ENCODE data around the gene PPP3CA.

The PPP3CA gene

GRCh38 chr4:101049549-101050001 lies 297.8 kb downstream of the PPP3CA start:
- DNase-seq (ENCODE audit: low read depth): no peak

GRCh38 chr4:101044766-101045165 lies 302.6 kb downstream of the PPP3CA start:
- DNase-seq (ENCODE audit: low read depth): no peak

- no peak for DNase-seq (ENCODE audit: low read depth)
Observed at GRCh38 chr4:101042847-101043246, 304.5 kb downstream of the PPP3CA start.

- DNase-seq (ENCODE audit: low read depth): no peak
Observed at GRCh38 chr4:101040776-101041175, 306.6 kb downstream of the PPP3CA start.

DNA sequence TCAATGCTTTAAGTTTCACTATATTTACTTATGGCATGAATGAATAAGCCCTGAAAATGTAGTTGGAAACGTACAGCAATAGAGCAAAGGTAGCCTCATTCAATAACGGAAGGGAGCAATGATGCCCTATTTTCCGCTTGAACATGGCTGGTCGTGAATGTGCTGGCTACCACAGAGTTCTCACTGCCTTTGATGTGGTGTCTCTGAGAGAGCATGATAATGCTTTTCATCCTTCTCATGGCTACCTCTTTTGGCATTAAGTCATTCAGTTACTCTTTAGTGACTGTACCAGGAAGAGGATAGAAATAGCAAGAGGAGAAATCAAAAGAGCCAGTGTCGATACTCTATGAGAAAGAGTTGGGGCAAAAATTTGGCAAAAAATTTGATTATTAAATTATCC lies 308.0 kb downstream of the PPP3CA start:
- no peak for DNase-seq (ENCODE audit: low read depth)

DNA sequence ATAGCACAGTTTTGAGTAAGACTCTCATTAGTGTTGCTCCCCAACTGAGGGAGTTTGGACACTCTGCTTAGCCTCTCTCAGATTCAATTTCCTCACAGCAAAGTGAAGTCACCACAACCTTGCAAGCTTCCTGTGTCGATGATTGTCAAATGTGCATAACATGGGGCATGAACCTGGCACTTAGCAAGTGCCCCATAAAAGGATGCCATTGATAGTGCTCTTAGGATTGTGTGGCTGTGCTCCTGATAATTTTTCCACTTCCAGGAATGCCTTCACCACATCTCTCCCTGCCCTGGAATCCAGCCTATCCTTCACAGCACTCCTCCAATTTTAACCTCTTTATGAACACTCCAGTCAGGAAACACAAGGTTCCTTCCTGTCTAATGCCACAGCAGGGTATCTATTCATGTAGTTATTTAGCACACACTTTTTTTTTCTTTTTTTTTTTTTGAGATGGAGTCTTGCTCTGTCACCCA lies 309.4 kb downstream of the PPP3CA start:
- DNase-seq (ENCODE audit: low read depth): no peak

DNA sequence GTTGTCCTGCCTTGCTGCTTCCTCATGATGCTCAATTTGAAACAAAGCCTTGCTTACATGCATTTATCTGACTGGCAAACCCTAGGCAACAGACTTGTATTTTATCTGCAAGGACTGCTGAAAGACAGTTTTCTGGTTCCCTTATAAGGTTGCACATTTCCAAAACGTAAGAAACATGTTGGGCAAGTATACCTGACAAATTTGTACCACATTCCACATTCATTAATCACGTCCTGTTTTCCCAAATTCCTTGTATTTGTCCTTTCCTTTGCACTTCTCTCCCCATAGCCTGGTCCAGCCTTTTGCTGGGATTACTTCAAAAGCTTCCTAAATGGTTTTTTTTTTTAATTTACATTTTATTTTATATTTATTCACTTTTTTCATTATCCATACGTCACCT lies 310.1 kb downstream of the PPP3CA start:
- DNase-seq (ENCODE audit: low read depth): no peak

DNA sequence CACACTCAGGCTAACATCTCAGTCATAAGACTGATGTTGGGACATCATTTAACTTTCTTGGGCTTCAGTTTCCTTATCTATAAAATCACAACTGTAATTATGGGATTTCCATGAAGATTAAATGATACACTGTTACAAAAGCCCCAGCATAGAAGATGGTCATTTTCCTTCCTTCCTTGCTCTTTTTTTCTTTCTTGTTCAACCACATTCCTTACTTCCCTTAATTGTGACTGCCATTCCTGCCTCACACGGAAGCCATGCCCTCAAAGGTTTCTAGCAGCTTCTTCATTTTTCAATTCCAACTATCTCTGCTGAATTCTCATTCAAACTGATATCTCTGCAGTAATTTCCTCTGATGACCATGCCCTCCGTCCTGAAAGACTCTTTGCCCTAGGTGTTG lies 311.8 kb downstream of the PPP3CA start:
- no peak for DNase-seq (ENCODE audit: low read depth)

- no peak for DNase-seq (ENCODE audit: low read depth)
Observed at GRCh38 chr4:101033986-101034385, 313.3 kb downstream of the PPP3CA start.

- DNase-seq (ENCODE audit: low read depth): no peak
Observed at GRCh38 chr4:101032541-101032940, 314.8 kb downstream of the PPP3CA start.

DNA sequence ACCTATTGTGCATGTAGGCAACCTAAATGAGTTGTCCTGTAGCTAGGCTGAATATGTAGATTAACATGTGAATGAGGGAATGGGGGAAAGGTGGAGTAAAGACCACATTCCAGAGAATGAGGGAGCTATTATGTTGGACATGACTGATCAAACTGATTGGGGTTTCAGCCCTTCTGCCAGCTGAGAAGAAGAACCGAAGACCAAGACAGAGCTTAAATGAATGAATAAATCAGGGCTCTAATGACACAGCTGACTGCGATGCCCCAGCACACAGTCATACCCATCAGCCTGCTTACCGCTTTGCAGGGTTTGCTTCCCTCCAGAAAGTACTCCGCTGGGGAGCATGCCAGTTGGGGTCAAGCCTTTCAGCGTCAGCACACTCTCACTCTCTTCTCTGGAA lies 315.4 kb downstream of the PPP3CA start:
- no peak for DNase-seq (ENCODE audit: low read depth)

GRCh38 chr4:101028886-101029285 lies 318.4 kb downstream of the PPP3CA start:
- DNase-seq (ENCODE audit: low read depth): no peak

DNA sequence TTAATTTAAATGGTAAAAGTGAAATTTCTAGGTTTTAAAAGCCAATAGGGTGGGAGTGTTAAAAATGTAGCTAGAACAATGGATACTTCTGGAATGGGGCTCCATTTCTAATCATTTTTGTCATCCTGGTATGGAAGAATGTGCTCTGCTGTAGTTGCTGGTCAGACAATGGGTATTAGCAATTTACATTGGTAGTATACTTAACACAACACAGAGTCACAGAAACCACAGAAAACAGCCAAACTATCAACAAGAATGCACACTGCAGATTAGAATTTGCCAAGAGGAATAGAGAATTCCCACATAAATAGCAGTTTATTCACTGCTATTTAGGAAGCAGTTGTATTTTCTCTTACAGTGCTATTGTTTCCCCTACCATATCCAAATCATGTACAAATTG lies 319.6 kb downstream of the PPP3CA start:
- no peak for DNase-seq (ENCODE audit: low read depth)

DNA sequence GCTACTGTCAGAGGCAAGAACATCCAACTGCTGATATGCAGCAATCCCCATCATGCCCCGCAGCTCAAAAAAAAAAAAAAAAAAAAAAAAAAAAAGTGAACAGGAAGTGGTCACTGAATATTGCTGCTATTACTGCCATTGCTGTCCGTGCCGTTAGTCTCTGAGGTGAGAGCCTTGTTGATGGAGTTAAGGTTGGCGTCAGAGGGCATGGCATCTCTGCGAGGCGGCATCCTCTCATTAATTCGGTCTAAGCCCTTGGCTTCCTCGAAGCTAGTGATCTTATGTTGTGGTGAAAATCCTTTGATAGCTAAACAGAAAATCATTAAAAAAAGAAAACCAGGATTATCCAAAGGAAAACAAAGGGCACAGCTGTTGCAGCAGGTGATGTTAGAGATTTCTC lies 321.6 kb downstream of the PPP3CA start:
- no peak for DNase-seq (ENCODE audit: low read depth)

GRCh38 chr4:101022151-101023024 lies 324.9 kb downstream of the PPP3CA start:
- DNase-seq (ENCODE audit: low read depth): no peak

DNA sequence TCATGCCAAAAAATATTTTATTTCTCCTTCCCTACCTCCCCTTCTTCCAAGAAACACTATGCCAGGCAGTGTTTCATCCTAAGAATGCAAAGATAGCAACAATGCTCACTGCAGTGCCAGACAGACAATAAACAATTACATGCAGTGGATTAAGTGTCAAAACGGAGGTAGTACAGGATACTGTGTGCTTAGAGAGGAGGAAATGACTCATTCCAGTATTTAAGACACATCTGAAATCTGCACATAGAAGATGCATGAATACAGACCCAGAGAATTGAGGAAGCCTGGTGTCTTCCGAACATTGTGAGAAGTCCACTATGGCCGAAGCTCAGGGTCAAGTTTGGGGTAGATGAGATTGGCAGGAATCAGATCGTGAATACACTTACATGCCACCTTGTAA lies 326.4 kb downstream of the PPP3CA start:
- DNase-seq (ENCODE audit: low read depth): no peak

- peak; percentile 11 for DNase-seq (ENCODE audit: low read depth)
Observed at GRCh38 chr4:101019941-101020401, 327.4 kb downstream of the PPP3CA start.

- no peak for DNase-seq (ENCODE audit: low read depth)
Observed at GRCh38 chr4:101019313-101019712, 328.0 kb downstream of the PPP3CA start.

- DNase-seq (ENCODE audit: low read depth): no peak
Observed at GRCh38 chr4:101018836-101019235, 328.5 kb downstream of the PPP3CA start.

- no peak for DNase-seq (ENCODE audit: low read depth)
Observed at GRCh38 chr4:101014417-101014816, 332.9 kb downstream of the PPP3CA start.

DNA sequence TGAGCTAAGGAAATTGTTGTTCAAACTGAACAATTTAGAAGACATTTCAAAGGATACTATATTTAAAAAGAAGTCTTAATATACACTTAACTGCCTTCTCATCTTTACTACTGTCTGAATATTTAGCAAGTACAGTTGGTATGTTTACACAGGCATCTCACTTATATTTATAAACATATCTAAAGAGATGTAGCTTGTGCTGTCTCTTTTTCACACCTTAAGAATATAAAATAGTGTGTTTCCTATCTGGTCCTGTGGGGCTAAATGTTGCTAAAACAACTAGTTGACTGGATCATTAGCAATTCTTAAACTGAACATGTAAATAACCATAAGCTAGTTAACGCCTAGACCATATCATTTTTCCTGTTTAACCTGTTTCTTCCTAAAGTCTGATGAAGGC lies 336.3 kb downstream of the PPP3CA start:
- no peak for DNase-seq (ENCODE audit: low read depth)

GRCh38 chr4:101009471-101009870 lies 337.9 kb downstream of the PPP3CA start:
- DNase-seq (ENCODE audit: low read depth): no peak

GRCh38 chr4:101008503-101008902 lies 338.8 kb downstream of the PPP3CA start:
- DNase-seq (ENCODE audit: low read depth): no peak

- no peak for DNase-seq (ENCODE audit: low read depth)
Observed at GRCh38 chr4:101005659-101006058, 341.7 kb downstream of the PPP3CA start.
